ENCODE data around the gene SUPT6H.
A peak's percentile ranks its signal among the peaks of the same experiment; 100 is the strongest.

SUPT6H gene

DNA sequence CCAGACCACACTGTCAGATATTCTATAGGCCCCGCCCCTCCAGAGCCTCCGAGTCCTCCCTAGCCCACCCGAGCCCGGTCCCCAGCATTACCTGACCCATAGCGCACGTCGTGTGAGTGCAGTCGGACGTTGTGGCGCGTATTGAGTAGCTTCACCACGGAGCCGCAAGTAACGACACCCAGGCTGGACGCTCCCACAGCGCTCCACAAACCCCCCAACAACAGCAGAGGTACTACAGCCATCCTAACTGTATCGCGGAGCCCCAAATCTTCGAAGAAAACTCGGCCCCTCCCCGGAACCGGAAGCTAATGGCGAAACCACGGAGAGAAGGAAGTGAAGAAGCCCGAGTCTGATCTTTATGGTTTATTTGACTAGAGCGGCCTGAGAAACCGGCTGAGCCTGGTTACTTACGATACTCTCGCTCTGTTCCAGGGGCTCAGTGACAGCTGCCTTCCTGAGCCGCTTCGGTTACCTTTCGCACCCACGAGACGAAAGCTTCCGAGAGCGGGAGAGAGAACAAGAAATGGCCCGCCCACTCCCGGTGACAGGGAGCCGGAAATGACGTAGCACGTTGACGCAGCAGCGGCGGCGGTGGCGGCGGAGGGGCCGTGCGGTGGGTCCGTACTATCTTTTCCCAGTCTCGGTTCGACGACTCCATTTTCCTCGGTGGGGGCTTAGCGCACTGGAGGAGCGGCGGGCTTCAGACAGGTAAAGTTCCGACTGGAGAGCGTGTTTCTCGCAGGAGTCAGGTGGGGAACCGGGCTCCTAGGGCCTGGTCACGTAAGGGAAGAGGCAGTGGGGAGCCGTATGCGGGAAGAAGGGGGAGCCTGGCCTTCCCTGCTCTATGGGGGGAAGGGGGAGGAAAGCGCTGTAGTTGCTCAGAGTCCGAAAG is at the start of gene SUPT6H, which contains the start of gene SDF2:
TSS of gene SUPT6H (plus strand) at position 571 of the 892 bp plus-strand sequence. CDS start 11,197 bp downstream, outside the sequence.
TSS of gene SDF2 (minus strand) at position 272 of the 892 bp plus-strand sequence. CDS start at position 242, 30 bp downstream.
- peak; percentile 91 for DNase-seq

DNA sequence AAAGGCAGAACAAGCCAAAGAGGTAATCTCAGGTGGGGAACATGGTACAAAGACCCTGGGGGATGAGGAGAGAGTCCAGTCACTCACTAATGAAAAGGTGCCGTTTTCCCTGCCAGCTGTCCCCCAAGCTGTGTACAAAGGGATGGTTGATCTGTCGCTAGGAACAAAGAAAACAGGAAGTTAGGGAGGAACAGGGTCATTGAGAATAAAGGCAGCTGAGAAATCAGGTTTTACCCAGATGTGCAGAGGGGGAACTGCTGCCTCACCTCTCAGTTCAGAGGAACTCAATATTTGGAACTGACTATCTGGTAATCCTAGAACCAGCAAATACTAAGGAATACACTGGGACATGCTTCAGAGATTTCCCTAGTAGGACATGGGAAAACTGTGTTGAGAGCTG is 49.5 kb upstream of the SUPT6H start:
- no peak for DNase-seq

DNA sequence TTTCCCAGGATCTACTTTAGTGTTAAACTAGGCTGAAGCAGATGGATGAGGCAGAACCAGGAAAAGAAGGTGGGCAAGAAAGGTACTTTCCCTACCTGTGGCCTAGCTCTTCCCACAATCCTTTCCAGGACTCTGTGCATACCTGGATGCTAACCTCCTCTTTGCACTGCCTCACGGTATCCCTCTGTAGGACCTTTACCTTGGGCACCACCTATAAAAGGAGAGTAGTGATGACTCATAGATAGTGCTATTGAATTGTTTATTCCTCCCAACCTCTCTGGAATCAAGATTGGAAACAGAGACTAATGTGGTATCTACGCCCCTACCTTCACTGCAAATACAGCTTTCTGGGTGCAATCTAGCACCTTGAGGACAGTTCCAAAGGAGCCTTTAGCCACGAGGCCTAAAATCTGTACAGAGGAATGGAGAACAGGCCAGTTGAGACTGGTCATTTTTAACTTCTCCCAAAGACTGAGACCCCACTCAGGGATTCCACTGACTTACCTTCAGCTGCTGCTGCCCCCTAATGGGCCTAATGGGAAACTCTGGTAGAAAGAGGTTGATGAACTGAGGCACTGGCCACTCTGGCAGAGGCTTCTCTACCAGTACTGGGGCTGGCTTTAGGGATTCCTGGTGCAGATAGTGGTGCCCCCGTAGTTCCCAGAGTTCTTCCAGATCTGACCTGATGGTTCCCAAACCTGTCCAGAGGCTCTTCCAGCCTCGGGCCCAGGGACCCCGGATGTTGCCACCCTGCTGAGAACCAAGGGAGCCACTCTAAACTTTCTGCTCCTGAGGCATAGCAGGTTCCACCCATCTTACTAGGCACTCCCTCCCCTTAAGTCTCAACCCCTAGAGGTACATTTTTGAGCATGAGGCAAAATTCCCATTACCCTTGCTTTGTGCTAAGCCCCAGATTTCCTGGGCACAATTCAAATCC is 48.8 kb upstream of the SUPT6H start:
- no peak for DNase-seq

DNA sequence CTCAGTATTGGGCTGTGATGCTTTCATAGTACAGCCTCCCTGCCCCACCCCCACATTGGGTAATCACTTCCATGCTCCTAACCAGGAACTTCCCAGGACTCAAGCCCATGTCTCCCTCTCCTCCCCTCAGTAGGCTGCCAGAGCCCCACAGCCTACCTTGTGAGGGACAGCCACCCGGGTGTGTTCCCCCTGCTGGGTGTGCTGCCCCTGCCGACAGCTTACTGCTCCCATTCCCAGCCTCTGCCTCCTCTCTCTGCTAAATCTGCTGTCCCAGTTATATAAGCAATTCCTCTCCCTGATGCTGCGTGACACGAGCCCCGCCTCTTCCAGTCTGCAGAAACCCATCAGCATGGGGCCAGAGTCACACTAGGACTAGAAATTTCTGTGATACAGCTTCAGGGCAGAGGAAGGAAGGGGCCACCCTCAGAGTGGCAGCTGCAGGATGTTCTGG is 48.0 kb upstream of the SUPT6H start, which contains the start of gene RSKR:
TSS of gene RSKR (minus strand) at position 255 of the 451 bp plus-strand sequence. CDS start at position 231, 24 bp downstream.
- no peak for DNase-seq

GRCh38 chr17:28615260-28615940 is 46.6 kb upstream of the SUPT6H start:
- DNase-seq: no peak

DNA sequence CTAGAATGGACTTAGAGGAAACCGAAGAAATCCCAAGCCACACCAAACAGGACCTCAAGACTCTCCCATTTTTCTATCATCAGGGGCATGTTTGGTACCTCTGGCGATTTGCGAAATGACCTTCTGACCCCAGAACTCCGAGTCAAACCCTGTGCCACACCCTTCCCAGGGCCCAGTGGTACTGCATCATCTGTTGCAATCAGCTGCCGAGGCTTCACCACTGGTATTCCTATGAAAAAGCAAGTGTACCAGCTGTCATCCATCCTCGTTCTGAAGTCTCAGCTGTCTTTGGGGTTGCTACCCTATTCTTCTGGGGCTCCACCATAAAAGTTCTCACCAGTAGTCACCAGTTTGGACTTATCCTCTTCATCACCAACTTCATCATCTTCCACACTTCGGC is 45.7 kb upstream of the SUPT6H start:
- DNase-seq: no peak

GRCh38 chr17:28618464-28618863 is 43.5 kb upstream of the SUPT6H start:
- DNase-seq: no peak

- no peak for DNase-seq
Measured at GRCh38 chr17:28620010-28620409, 42.0 kb upstream of the SUPT6H start.

DNA sequence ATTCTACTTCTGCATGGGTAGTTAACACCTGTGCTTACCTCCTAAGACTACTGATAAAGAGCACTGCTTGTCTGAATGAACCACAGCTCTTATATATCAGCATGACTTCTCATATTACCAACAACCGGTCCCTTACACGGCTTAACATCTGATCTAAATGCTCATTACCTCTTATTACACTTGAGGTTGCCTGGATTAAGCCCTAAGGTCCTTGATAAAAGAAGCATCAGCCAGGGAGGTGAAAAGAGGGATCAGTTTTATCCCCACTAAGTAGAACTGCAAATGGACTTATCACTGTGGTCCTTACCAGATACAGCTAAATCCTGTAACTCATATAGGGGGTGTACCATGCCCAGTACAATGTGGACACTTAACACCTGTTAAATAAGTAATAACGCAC is 39.8 kb upstream of the SUPT6H start:
- no peak for DNase-seq

DNA sequence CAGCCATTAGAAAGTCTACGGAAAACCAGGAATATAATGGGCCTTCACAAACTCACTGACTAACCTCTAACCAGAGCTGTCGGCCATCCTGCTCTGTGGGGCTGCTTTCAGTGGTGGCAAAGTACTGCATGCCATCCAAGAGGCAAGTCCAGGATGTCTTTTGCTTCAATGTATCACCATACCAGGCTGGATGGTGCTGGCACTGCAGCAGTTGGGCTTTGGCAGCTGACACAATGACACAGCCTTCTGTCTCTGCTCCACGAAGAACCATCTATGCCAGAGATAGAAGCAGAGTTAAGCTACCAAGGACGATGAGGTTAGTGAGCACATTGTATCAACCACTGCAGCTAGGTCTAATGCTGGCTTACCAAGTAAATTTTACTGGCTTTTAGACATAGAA is 38.3 kb upstream of the SUPT6H start:
- DNase-seq: no peak

GRCh38 chr17:28624148-28624547 is 37.9 kb upstream of the SUPT6H start:
- DNase-seq: no peak

DNA sequence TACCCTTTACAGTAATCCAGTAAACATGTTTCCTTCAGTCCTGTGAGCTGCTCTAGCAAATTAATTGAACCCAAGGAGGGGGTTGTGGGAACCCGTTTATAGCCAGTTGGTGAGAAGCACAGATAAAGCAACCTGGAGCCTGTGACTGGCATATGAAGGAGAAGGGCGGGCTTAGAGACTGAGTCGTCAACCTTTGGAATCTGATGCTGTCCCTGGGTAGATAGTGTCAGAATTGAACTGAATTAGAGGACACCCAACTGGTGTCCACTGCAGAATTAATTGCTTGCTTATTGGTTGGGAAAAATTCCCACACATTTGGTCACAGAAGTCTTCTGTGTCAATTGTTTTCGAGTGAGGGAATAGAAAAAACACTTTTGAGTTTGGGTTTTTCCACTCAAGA is 35.2 kb upstream of the SUPT6H start:
- no peak for DNase-seq

DNA sequence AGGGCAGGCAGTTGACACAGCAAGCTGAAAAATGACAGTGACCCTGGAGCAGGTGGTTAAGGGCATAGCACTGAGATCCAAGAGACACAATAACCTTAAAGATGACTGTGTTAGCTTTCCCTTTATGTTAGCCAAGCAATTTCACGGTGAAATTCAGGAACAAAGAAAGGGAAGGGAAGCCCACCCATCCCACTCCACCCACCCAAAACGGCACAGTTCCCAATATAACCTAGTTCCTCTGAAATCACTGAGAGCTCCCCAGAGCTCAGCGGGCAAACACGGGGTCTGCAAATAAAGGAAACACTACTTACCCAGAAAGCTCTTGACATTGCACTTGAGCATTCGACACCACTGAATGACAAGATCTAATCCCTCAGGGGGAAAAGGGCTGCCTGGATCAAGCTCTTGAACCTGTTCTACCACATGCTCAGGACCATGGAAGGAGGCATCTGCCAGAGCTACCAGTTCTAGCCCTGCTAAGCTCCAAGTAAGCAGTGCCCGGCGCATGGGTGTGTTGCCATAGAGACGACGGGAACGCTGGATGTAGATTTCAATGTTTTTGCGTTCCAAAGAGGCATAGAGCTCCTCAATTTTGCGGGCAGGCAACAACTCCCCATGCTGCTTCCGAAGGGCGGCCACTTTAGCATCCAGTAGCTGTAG is 27.7 kb upstream of the SUPT6H start:
- no peak for DNase-seq

DNA sequence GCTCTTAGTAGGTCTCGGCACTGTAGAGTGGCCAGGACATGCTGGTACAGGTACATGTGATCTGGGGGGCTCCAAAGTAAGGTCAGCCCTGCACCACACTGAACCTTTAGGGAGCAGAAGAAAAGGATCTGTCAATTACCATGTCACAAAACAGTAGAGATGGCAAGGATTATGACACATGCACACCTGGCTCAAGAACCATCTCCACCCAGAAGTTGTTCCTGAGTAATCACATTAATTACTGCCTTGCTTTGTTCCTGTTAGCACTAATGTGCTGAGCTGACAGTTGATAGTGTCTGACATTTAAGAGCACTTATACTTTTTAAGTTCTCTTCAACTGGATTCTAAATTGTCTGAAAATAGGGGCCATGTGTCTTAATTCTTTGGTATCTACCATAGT is 26.5 kb upstream of the SUPT6H start:
- no peak for DNase-seq

DNA sequence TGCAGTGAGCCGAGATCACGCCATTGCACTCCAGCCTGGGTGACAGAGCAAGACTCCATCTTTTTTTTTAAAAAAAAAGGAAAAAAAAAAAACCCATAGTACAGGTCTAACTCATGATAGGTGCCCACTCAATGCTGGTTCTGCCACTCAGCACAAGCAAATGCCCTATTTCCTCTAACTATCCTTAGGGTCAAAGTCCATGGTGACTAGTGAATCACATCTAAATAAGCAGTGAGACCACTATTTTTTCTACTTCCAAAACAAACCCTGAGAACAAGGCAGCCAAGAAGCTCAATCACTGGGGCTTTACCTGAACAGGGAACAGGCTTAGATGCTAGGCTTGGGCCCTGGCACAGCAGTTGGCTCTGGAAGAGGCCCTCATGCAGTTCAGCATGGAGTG is 20.4 kb upstream of the SUPT6H start:
- DNase-seq: no peak

DNA sequence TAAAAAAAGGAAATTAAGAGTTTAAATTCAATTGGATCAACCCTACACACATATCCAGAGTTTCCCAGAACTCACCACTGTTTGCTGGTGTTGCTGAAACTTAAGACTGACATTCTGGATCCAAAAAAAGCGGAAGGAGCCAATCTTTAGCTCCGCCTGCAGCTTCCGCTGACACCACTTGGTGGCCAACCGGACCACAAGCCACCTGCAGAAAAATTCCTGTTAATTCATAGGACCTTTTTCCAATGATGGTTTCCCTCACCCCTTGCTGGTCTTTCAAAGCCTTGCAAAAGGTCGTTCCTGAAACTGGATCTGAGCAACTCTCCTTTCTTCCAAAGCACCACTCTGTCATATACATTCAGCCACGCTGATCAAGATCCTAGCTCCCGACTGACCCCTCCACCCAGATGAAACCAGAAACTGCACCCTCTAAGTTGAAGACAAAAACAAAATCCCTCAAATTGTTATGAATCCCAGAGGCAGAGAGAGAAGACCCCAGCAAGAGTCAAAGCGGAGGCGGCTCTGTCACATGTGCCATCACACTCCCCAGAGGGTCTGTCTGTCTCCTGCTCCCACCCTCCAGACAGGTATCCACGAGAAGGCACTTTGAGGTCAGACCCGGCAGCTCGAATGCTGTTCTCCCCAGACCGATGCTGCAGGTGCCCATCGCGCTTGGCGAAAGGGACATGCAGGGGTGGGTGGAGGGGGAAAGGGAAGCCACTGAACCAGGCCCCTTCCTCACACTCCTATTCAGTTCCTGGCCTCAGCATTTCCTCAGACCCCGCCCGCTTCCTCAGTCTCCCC is 17.8 kb upstream of the SUPT6H start:
- peak; percentile 16 for DNase-seq

- peak; percentile 94 for DNase-seq
Measured at GRCh38 chr17:28644787-28645575, 17.0 kb upstream of the SUPT6H start, which contains the start of gene BLTP2. BLTP2 (minus strand) TSS chr17:28645158; CDS start chr17:28645056, 102 bp downstream.

- DNase-seq: no peak
Measured at GRCh38 chr17:28645576-28645939, 16.4 kb upstream of the SUPT6H start.

- DNase-seq: no peak
Measured at GRCh38 chr17:28646039-28646754, 15.8 kb upstream of the SUPT6H start.

- DNase-seq: no peak
Measured at GRCh38 chr17:28648698-28649097, 13.3 kb upstream of the SUPT6H start.
